Mesendoderm (in vitro differentiated cells): ENCODE results near the gene LSM2.

Source experiments
- DNase-seq: peaks from one replicate; pipeline ENCODE4 v3.0.0; 2013
- H2AK5ac ChIP-seq: 2 replicates; pipeline ENCODE4 v1.6.1; 2013; ENCODE audit warnings: low read length, inconsistent platforms
- H2BK120ac ChIP-seq: 2 replicates; pipeline ENCODE4 v1.6.1; 2013; ENCODE audit warnings: low read depth, mild to moderate bottlenecking, low read length, moderate library complexity, mixed read lengths
- H2BK15ac ChIP-seq: replicated peaks from 2 replicates; pipeline ENCODE4 v1.6.1; 2013; ENCODE audit warnings: low read depth, mild to moderate bottlenecking, moderate library complexity
- H2BK5ac ChIP-seq: 2 replicates; pipeline ENCODE4 v1.6.1; 2013; ENCODE audit warnings: low read length, inconsistent platforms
- H3K18ac ChIP-seq: 2 replicates; pipeline ENCODE4 v1.6.1; 2013; ENCODE audit warnings: mild to moderate bottlenecking, low read length, mixed read lengths
- H3K23ac ChIP-seq: one replicate; pipeline ENCODE4 v1.6.1; 2013; ENCODE audit warnings: low read length
- H3K27ac ChIP-seq: 2 replicates; pipeline ENCODE4 v1.5.1; 2013; ENCODE audit warnings: low read depth, mild to moderate bottlenecking, inconsistent platforms, low read length, moderate library complexity
- H3K27me3 ChIP-seq: 2 replicates; pipeline ENCODE4 v1.6.1; 2013; ENCODE audit warnings: low read length, control low read depth, mild to moderate bottlenecking, inconsistent platforms; ENCODE audit not compliant: insufficient read depth, poor library complexity
- H3K36me3 ChIP-seq: 2 replicates; pipeline ENCODE4 v1.6.1; 2013; ENCODE audit warnings: low read length, inconsistent platforms; ENCODE audit not compliant: control insufficient read depth, insufficient read depth
- H3K4ac ChIP-seq: one replicate; pipeline ENCODE4 v1.6.1; 2013; ENCODE audit warnings: low read depth, mild to moderate bottlenecking, low read length, moderate library complexity
- H3K4me1 ChIP-seq: 2 replicates; pipeline ENCODE4 v1.6.1; 2013; ENCODE audit warnings: low read depth, low read length, inconsistent platforms; ENCODE audit not compliant: control insufficient read depth
- H3K4me2 ChIP-seq: 2 replicates; pipeline ENCODE4 v1.6.1; 2013; ENCODE audit warnings: low read length
- H3K4me3 ChIP-seq: 2 replicates; pipeline ENCODE4 v1.5.1; 2013; ENCODE audit warnings: mild to moderate bottlenecking, low read length
- H3K56ac ChIP-seq: one replicate; pipeline ENCODE4 v1.6.1; 2013; ENCODE audit warnings: low read length
- H3K79me1 ChIP-seq: 2 replicates; pipeline ENCODE4 v1.6.1; 2013; ENCODE audit warnings: low read length, inconsistent platforms
- H3K79me2 ChIP-seq: 2 replicates; pipeline ENCODE4 v1.6.1; 2013; ENCODE audit warnings: mild to moderate bottlenecking, low read length; ENCODE audit not compliant: control insufficient read depth, insufficient read depth
- H3K9ac ChIP-seq: 2 replicates; pipeline ENCODE4 v1.6.1; 2013; ENCODE audit warnings: low read length, inconsistent platforms
- H4K5ac ChIP-seq: one replicate; pipeline ENCODE4 v1.6.1; 2013; ENCODE audit warnings: low read length
- H4K8ac ChIP-seq: one replicate; pipeline ENCODE4 v1.6.1; 2013; ENCODE audit warnings: low read depth, mild to moderate bottlenecking, control low read depth, low read length, moderate library complexity
- WGBS: extraction: QIAGEN DNeasy Blood & Tissue Kit; methylation state at CpG from one replicate; pipeline ENCODE4 v1.1.7; 2013; ENCODE audit warnings: low lambda C conversion rate, missing lambda C conversion rate; ENCODE audit not compliant: insufficient coverage; ENCODE audit errors: extremely low coverage; 5-methylcytosine and 5-hydroxymethylcytosine counted together

LSM2 gene

DNA sequence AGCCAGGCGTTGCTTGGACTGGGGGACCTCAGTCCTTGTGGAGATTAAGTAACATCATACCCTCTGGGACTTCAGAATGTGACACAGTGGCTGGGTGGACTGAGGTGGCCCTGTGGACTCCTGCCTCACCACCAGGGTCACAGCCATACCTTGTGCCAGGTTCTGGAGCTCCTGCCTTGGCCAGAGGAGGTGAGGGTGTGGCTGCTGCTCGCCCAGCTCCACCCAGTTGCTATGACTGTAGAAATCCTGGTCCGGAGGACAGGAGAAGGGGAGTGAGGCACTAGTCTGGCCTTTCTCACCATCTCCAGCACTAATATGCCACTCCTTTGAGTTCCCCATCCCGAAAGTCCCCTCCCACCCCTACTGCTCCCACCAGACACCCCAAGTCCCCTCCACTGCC, 31.6 kb downstream of the LSM2 start:
- H2BK15ac ChIP-seq: no peak overlapping the region
- H3K4me2 ChIP-seq: no peak overlapping the region
- H3K4ac ChIP-seq: no peak overlapping the region
- H3K56ac ChIP-seq: no peak overlapping the region
- H2BK5ac ChIP-seq: no peak overlapping the region
- no peak overlapping the region for H2AK5ac ChIP-seq
- H3K23ac ChIP-seq: no peak overlapping the region
- H3K79me1 ChIP-seq: no peaks in the 10 kb centered on the region
- H3K9ac ChIP-seq: no peak overlapping the region
- H3K18ac ChIP-seq: no peak overlapping the region
- H3K79me2 ChIP-seq: no peaks in the 10 kb centered on the region
- no CpG with 5 or more reads among the region's 4 CpGs for WGBS
- no peak overlapping the region for H4K8ac ChIP-seq
- no peak for DNase-seq
- no peaks in the 10 kb centered on the region for H3K27me3 ChIP-seq
- peaks cover 4% of the 10 kb centered on the region for H3K36me3 ChIP-seq
- H3K27ac ChIP-seq: no peak overlapping the region
- no peaks in the 10 kb centered on the region for H3K4me1 ChIP-seq
- H4K5ac ChIP-seq: no peak overlapping the region
- no peak overlapping the region for H3K4me3 ChIP-seq
- no peak overlapping the region for H2BK120ac ChIP-seq

DNA sequence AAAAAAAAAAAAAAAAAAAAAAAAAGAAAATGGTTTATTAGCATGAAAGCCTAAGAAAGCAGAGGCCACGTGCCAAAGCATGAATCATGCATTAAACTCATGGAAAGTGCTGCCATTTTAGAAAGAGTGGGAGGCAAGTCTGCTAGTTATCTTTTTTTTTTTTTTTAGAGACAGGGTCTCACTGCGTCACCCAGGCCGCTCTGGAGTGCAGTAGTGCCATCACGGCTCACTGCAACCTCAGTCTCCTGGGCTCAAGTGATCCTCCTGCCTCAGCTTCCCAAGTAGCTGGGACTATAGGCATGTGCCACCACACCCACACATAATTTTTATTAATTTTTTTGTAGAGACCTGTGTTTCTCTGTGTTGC, 34.8 kb downstream of the LSM2 start:
- no peak overlapping the region for H2BK15ac ChIP-seq
- H3K79me2 ChIP-seq: no peaks in the 10 kb centered on the region
- no peak overlapping the region for H3K27ac ChIP-seq
- no peak overlapping the region for H3K23ac ChIP-seq
- H3K27me3 ChIP-seq: no peaks in the 10 kb centered on the region
- no peak overlapping the region for H3K56ac ChIP-seq
- DNase-seq: no peak
- no peak overlapping the region for H4K8ac ChIP-seq
- no peak overlapping the region for H2BK120ac ChIP-seq
- no peak overlapping the region for H3K4me2 ChIP-seq
- H2BK5ac ChIP-seq: no peak overlapping the region
- no peak overlapping the region for H2AK5ac ChIP-seq
- H3K4ac ChIP-seq: no peak overlapping the region
- no peak overlapping the region for H3K18ac ChIP-seq
- H3K4me3 ChIP-seq: no peak overlapping the region
- H3K4me1 ChIP-seq: no peaks in the 10 kb centered on the region
- no peak overlapping the region for H3K9ac ChIP-seq
- H4K5ac ChIP-seq: no peak overlapping the region
- no peaks in the 10 kb centered on the region for H3K79me1 ChIP-seq
- WGBS: no CpG with 5 or more reads among the region's 4 CpGs
- H3K36me3 ChIP-seq: no peaks in the 10 kb centered on the region

DNA sequence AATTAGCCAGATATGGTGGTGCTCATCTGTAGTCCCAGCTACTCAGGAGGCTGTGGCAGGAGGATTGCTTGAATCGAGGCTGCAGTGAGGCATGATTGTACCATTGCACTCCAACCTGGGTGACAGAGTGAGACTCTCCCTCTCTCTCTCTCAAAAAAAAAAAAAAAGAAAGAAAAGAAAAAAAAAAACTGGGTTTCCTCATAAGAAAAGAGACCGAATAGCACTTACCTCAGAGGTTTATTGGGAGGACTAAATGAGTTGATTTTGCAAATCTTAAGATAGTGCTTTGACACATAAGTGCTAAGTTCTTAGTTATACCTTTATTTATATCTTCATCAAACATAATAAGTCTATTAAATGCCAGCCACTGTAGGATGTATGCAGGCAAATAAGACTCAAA, 35.9 kb downstream of the LSM2 start:
- Histone ChIP-seq H3K56ac (no peak overlapping the region), H3K79me2 (no peaks in the 10 kb centered on the region), H3K4ac (no peak overlapping the region), H2BK120ac (no peak overlapping the region), H3K23ac (no peak overlapping the region), H3K9ac (no peak overlapping the region), H3K36me3 (no peaks in the 10 kb centered on the region), H3K4me1 (no peaks in the 10 kb centered on the region), H3K27ac (no peak overlapping the region), H3K79me1 (no peaks in the 10 kb centered on the region), H4K5ac (no peak overlapping the region), H3K18ac (no peak overlapping the region), H2BK5ac (no peak overlapping the region), H3K4me3 (no peak overlapping the region), H3K27me3 (no peaks in the 10 kb centered on the region), H4K8ac (no peak overlapping the region), H2BK15ac (no peak overlapping the region), H2AK5ac (no peak overlapping the region), H3K4me2 (no peak overlapping the region)
- WGBS: no CpG with 5 or more reads among the region's 2 CpGs
- no peak for DNase-seq

DNA sequence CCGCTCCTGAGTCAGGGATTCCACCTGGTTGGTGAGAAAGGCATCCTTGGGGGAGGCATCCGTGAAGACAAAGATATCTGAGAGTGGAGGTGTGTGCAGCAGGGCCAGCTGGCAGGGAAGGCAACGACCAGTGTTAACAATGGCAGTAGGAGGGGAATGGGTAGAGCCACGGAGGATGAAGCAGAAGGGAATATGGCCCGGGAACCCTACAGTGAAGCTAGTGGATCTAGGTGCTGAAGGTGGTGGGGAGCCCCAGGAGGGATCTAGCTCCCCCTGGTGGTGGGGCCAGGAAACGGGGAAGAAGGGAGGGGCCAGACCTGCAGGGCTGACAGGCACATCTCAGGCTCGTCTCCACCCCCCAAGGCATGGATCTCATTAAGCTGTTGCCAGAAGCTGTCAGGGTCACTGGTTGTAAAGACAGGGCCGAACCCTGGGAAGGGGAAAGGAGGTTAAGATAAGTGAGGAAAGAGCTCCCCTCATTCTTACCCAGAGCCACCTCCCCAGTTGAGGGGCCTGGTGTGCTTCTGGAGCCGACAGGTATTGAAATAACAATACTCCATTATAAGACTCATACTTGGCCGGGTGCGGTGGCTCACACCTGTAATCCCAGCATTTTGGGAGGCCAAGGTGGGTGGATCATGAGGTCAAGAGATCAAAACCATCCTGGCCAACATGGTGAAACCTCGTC, 36.9 kb downstream of the LSM2 start:
- no peaks in the 10 kb centered on the region for H3K27me3 ChIP-seq
- no peak overlapping the region for H3K23ac ChIP-seq
- no CpG with 5 or more reads among the region's 12 CpGs for WGBS
- no peak overlapping the region for H3K4me2 ChIP-seq
- H2AK5ac ChIP-seq: no peak overlapping the region
- H3K56ac ChIP-seq: peak overlapping the region; percentile 5
- no peak overlapping the region for H3K4me3 ChIP-seq
- H2BK15ac ChIP-seq: no peak overlapping the region
- H4K5ac ChIP-seq: no peak overlapping the region
- no peaks in the 10 kb centered on the region for H3K79me2 ChIP-seq
- H3K36me3 ChIP-seq: no peaks in the 10 kb centered on the region
- H3K18ac ChIP-seq: no peak overlapping the region
- H3K27ac ChIP-seq: no peak overlapping the region
- H2BK120ac ChIP-seq: no peak overlapping the region
- H3K9ac ChIP-seq: no peak overlapping the region
- no peaks in the 10 kb centered on the region for H3K4me1 ChIP-seq
- no peak overlapping the region for H2BK5ac ChIP-seq
- no peaks in the 10 kb centered on the region for H3K79me1 ChIP-seq
- no peak overlapping the region for H4K8ac ChIP-seq
- DNase-seq: peak; percentile 88
- H3K4ac ChIP-seq: no peak overlapping the region

DNA sequence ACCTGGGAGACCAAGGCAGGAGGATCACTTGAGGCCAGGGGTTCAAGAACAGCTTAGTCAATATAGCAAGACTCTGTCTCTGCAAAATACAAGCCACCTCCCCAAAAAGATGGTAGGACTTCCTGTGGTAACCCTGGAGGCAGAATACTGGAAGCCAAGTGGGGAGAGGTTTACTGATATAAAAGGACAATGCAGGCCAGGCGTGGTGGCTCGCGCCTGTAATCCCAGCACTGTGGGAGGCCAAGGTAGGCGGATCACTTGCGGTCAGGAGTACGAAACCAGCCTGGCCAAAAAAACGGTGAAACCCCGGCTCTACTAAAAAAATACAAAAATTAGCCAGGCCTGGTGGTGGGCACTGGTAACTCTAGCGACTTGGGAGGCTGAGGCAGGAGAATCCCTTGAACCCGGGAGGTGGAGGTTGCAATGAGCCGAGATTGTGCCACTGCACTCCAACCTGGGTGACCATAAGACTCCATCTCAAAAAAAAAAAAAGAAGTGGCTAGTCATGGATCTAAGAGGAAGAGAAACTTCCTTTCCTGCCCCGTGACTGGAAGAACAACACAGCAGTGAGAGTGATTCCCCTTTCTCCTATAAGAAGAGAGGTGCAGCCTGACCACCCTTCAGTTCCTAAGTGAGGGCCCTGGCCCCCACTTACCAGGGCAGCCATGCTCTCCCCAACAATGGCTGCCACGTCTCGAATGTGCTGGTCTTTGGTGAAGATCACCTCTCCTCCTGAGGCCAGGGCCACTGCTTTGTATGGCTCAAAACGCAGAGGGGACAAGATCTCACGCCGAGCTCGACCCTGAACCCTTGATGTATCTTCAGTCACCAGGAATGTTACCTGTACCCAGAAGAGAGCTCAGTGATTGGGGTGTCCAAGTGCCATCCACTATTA, 38.2 kb downstream of the LSM2 start:
- Histone ChIP-seq H3K27me3 (no peaks in the 10 kb centered on the region), H3K4me2 (no peak overlapping the region), H2BK5ac (no peak overlapping the region), H3K36me3 (no peaks in the 10 kb centered on the region), H4K8ac (no peak overlapping the region), H3K4me3 (no peak overlapping the region), H3K9ac (no peak overlapping the region), H2BK120ac (no peak overlapping the region), H3K79me1 (no peaks in the 10 kb centered on the region), H3K4ac (no peak overlapping the region), H3K18ac (no peak overlapping the region), H3K4me1 (no peaks in the 10 kb centered on the region), H2AK5ac (no peak overlapping the region), H2BK15ac (no peak overlapping the region), H3K79me2 (no peaks in the 10 kb centered on the region), H3K23ac (no peak overlapping the region), H3K27ac (no peak overlapping the region), H3K56ac (no peak overlapping the region), H4K5ac (no peak overlapping the region)
- no CpG with 5 or more reads among the region's 18 CpGs for WGBS
- no peak for DNase-seq
